ENCODE results near the gene CAPRIN1.

- no peak for TF ChIP-seq CTCF (IDR thresholded peaks at IDR 0.05)
- TF ChIP-seq POLR2A (IDR thresholded peaks at IDR 0.05), result no peak
Measured at GRCh38 chr11:34143048-34143447, 91.5 kb downstream of the CAPRIN1 start.
